Middle frontal gyrus (tissue), 1 donor: ENCODE measurements around the gene PIK3CG.

Experiments
- DNase-seq: peaks from one replicate; pipeline ENCODE4 v3.0.0-alpha.2; 2015; ENCODE audit warnings: low spot score; ENCODE audit errors: extremely low spot score

The PIK3CG gene

GRCh38 chr7:106858618-106859532 is 6.2 kb upstream of the PIK3CG start:
- DNase-seq, result no peak

DNA sequence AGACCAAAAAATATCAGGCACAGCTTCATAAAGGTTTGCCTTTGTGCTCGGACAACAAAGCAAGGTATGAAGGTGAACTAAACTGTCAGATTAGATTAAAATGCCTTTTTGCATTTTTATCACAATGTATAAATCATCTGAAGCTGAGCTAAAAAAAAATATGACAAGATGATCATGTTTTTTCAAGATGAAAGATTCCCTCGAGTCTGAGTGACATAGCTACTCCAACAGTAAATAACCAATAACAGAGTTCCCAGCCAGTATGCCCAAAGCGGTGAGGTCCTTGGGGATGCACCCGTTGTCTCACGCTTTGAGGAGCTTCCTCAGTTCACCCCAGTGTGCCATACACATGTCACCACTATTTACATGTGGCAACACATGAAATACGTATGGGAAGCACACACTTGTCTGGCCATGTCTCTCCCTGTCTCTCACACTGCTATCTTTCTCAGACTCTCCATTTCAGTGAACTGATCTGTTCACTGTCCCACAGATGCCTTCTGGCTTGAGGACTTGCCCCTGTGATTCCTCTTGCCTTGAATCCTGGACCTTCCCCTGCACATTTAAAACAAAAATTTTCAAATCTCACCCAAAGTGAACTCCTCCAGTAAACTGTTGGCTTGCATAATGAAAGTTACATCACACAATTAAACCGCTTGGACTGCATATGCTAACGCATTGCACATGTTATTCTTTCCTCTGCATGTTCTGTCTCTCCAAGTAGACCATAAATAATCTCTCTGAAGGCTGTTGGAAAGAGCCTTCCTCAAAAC is 2.6 kb upstream of the PIK3CG start:
- DNase-seq, result no peak

DNA sequence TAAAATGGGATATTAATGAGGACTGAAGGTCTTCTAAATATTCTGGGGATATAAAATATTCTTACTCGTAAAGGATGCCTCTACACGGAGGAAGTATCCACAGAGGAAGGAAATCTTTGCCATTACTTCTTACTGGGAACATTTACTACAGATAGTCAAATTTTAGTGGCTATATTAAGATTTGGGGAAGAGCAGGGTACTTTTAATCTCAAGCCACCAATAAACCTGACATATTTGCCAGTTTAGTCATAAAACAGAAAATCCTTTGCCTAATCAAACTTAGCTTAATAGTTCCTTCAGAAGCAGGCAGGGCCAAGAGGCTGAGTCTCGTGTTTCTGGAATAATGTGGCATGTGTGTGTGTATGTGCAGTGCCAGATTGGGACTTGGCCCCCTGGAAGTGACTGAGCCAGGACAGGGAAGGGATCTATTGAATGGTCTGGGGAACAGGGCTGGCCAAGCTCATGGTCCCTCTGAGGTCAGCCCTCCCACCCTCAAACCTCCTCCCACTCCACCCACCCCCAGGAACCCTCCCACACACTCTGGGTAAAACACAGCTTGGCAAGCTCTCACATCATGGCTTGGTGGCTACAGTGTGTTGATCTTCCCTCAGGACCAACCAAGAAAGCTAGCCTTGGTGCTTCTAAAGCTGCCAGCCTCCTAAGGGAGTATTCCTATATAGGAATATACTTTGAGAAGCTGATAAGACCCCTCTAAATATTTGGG is 1.6 kb upstream of the PIK3CG start:
- DNase-seq, result no peak

GRCh38 chr7:106864298-106865081 is 592 bp upstream of the PIK3CG start:
- DNase-seq, result no peak

DNA sequence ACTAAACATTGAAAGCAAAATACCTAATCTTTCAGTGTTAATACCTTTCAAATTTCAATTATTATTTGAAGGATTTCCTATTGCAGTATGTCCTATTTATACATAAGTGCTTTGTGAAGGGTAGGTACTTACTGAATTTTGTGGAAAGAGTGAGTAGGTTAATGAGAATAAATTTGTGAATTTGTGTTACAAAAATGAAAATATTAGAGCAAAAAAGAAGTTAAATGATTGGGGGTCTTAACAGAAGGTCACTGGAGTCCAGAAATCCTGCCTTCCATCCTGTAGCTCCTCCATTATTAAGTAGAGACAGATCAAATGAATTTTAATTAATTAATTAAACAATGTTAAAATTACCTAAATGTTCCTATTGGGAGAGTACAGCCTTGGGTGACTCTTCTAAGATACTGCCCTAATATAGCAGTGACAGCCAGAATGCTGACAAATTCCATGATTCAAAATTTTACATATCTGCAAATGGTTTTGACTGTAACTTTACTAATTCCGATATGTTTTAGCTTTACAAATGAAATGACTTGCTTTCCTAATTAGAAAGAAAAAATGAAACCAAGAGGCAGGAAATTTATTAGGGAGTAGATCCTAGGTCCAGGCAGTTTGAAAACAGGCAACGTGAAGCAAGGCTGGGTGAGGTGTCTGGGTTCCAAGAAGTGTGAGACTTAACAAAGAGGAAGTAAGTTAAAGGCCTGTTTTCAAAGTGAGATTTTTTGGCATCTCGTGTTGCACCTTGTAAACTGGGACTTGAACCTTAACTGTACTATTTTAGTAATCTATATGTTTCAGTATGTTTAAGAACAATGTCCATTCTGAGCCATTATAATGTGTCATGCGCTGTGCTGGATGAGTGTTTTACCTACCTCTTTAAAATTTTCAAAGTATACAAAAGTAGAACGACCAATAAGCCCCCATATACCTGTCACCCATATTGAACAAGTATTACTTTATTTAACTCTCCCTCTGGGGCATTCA is 1.5 kb downstream of the PIK3CG start:
- no peak for DNase-seq

DNA sequence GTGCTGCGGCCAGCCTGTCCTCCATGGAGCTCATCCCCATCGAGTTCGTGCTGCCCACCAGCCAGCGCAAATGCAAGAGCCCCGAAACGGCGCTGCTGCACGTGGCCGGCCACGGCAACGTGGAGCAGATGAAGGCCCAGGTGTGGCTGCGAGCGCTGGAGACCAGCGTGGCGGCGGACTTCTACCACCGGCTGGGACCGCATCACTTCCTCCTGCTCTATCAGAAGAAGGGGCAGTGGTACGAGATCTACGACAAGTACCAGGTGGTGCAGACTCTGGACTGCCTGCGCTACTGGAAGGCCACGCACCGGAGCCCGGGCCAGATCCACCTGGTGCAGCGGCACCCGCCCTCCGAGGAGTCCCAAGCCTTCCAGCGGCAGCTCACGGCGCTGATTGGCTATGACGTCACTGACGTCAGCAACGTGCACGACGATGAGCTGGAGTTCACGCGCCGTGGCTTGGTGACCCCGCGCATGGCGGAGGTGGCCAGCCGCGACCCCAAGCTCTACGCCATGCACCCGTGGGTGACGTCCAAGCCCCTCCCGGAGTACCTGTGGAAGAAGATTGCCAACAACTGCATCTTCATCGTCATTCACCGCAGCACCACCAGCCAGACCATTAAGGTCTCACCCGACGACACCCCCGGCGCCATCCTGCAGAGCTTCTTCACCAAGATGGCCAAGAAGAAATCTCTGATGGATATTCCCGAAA is 2.7 kb downstream of the PIK3CG start:
- DNase-seq, result no peak

DNA sequence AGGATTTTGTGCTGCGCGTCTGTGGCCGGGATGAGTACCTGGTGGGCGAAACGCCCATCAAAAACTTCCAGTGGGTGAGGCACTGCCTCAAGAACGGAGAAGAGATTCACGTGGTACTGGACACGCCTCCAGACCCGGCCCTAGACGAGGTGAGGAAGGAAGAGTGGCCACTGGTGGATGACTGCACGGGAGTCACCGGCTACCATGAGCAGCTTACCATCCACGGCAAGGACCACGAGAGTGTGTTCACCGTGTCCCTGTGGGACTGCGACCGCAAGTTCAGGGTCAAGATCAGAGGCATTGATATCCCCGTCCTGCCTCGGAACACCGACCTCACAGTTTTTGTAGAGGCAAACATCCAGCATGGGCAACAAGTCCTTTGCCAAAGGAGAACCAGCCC is 3.3 kb downstream of the PIK3CG start:
- DNase-seq, result no peak

DNA sequence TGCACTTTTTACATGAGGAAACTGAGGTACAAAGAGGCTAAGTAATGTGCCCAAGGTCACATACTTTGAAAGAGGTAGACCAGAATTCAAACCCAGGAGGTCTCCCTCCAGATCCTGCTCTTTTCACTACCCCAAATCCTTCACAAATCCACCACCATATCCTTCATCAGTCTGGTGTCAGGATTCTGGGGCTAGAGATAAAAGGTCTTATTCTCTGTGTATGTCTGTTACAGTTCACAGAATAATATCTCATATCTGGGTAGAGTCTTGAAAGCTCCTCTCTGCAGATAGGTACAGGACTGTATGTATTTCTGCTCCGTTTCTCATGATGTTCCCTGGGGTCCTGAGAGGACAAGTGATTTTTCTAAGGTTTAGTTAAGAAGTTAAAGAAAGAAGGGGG is 4.9 kb downstream of the PIK3CG start:
- DNase-seq, result no peak

- DNase-seq, result no peak
Observed at GRCh38 chr7:106870528-106870927, 5.4 kb downstream of the PIK3CG start.

- DNase-seq, result no peak
Observed at GRCh38 chr7:106870983-106871410, 5.9 kb downstream of the PIK3CG start.

- no peak for DNase-seq
Observed at GRCh38 chr7:106871793-106872571, 6.9 kb downstream of the PIK3CG start.

DNA sequence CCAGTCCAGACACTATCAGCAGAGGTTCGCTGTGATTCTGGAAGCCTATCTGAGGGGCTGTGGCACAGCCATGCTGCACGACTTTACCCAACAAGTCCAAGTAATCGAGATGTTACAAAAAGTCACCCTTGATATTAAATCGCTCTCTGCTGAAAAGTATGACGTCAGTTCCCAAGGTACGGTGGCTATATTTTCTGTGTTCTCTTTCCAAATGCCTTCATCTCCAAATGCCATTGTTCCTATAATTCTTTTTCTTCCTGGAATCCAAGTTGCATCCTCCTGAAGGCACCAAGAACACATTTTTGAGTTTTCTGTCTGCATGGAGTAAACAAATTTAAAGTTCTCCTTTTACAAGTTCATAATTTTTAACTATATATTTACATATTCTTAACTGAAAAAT is 7.7 kb downstream of the PIK3CG start:
- DNase-seq, result no peak

DNA sequence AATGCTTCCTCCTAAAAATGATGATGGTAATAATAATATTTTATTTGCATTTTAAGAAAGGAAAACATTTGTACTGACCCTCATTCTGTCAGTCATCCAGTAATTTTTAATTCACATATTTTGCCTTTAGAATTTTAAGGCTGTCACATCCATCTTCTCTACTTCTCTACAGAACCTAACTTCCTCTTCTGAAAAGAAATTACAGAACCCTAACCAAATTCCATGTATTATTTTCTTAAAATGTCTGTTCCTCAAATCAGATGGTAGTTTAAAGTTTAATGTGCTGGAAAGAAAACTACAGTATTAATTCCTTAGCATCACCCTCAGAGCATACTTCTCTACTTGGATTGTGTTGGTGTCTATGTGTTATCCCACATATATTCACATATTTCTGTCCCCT is 9.0 kb downstream of the PIK3CG start:
- no peak for DNase-seq

GRCh38 chr7:106875508-106875907 is 10.4 kb downstream of the PIK3CG start:
- DNase-seq, result no peak

DNA sequence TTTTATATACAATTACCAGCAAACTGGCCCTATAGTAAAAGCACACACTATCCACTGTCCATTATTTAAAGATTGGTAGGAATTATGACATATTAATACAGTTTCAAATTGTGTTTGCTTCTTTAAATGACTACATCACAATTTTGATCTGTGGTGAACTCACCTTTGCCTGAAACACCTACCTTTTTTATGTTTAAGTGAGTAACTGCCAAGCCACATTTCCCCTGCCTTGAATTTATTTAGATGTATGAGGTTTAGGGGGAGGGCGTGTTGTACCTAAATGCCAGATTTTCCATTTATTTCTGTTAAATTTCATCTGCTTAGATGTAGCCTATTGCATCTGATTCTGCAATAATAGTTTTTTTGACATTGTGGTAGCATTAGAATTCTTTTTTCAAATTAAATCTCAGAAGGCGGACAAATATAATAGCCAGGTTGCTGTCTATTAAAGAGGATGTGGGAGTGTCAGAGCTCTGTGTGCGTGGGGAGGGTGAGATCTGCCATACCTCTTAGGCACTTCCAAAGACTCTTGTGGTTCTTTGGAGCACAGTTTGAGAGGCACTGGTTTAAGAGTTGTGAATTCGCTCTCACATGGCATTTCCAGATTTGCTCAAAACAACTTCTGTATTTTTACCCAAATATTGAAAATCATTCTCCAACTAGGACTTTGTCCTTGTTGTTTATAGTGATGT is 13.8 kb downstream of the PIK3CG start:
- DNase-seq, result no peak

- DNase-seq, result no peak
Observed at GRCh38 chr7:106881984-106882383, 16.9 kb downstream of the PIK3CG start.

- DNase-seq, result no peak
Observed at GRCh38 chr7:106883456-106884026, 18.5 kb downstream of the PIK3CG start.
